Measurements from ENCODE around the gene CDH13. TPM values are rescaled to one million over a fixed set of nuclear protein-coding genes. Genes with fewer than 3 reads are reported as not detected.
A peak's percentile ranks its signal among the peaks of the same experiment; 100 is the strongest.

The CDH13 gene
- total and polyA plus RNA-seq, 12 donors, result 0.86 to 30.6 (median 2.4) TPM

DNA sequence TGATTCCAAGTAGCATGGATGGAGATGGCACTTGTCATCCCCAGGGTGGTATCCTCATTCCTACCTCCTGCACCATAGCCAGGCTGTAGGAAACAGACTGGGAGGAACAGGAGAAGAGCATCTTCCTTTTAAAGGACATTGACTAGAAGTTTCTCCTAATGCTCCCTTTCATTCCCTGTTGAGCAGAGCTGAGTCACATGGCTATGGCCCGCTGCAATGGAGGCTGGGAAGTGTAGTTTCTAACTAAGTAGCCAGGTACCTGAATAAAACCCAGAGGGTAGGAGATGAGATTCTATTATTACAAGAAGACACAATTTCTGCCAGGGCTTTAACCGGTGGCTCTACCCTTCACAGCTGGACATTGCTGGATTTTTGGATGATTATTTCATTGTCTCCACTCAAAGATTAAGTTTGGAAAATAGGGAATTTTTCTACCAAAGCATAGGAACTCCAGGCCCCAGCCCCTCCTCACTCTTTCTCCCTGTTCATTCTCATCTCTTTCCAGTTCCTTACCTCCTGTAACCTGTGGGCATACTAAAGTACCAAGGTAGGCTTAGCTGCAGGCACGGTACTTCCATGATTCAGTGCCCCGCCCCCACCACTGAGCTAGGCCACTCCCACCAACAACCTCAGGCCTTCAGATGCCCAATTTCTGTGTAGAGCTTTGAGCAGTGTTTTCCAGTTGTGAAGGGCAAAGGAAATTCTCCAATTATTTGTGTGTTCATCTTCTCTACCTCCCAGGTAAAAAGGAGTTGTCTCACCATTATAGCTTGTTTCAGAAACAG, 378.3 kb downstream of the CDH13 start:
- intact Hi-C loops (cut with DNase I), result no loop called here
- no peak overlapping the region for H3K27ac ChIP-seq
- peaks cover 0 to 11% of the 10 kb centered on the region in 2 donors for H3K4me1 ChIP-seq (replicated peaks in 1 of 2)
- no peaks in the 10 kb centered on the region for H3K36me3 ChIP-seq (replicated peaks in 1 of 2)
- H3K4me3 ChIP-seq, result no peak overlapping the region
- TF ChIP-seq POLR2A (IDR thresholded peaks at IDR 0.05) (no peak), CTCF (IDR thresholded peaks at IDR 0.05) (no peak)
- peak in 2 of 7 donors; percentile 21 to 23 for DNase-seq
- 68 to 83% (median 75%) methylated on average over 3 to 4 of the region's 4 CpGs for WGBS, 4 donors
- no peaks in the 10 kb centered on the region for H3K9me3 ChIP-seq (replicated peaks in 1 of 3)
- H3K27me3 ChIP-seq, result no peaks in the 10 kb centered on the region

DNA sequence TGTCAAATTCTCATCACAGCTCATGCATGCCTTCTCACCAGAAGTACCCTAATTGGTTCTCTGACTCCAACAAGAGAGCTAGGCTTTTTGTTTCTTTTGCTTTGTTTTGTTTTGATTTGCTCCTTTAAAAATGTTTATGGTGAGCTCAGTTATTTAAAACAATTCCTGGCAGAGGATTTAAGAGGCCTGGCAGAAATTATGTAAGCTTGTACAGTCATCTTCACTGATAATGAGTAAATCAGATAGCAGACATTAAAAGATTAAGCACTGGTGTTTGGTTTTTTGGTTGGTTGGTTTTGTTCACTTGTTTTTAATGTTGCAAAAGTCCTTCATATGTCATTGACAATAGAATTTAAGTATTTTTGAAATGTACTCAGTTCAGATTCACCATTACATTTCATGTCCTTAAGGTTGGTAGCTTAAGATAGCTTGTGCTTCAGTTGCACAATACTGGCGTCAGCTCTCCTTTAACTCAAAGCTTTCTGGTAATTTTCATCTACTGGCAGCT, 378.9 kb downstream of the CDH13 start:
- intact Hi-C loops (cut with DNase I), result no loop called here
- H3K36me3 ChIP-seq (replicated peaks in 1 of 2), result no peaks in the 10 kb centered on the region
- TF ChIP-seq POLR2A (IDR thresholded peaks at IDR 0.05) (no peak), CTCF (IDR thresholded peaks at IDR 0.05) (no peak)
- H3K9me3 ChIP-seq (replicated peaks in 1 of 3), result no peaks in the 10 kb centered on the region
- H3K4me3 ChIP-seq, result no peak overlapping the region
- no peaks in the 10 kb centered on the region for H3K27me3 ChIP-seq
- peak overlapping the region in 1 of 5 donors; percentile 13 for H3K27ac ChIP-seq
- H3K4me1 ChIP-seq (replicated peaks in 1 of 2), result peaks cover 0 to 11% of the 10 kb centered on the region in 2 donors
- DNase-seq, result peak in 1 of 7 donors; percentile 22
- WGBS, 4 donors, result 47 to 65% (median 53%) methylated on average over 1 of the region's 1 CpG

GRCh38 chr16:83010776-83011720, 384.3 kb downstream of the CDH13 start:
- H3K27me3 ChIP-seq, result no peaks in the 10 kb centered on the region
- intact Hi-C loops (cut with DNase I), result no loop called here
- H3K4me3 ChIP-seq, result no peak overlapping the region
- no peaks in the 10 kb centered on the region for H3K4me1 ChIP-seq (replicated peaks in 1 of 2)
- TF ChIP-seq CTCF (IDR thresholded peaks at IDR 0.05) (no peak), POLR2A (IDR thresholded peaks at IDR 0.05) (no peak)
- H3K27ac ChIP-seq, result no peak overlapping the region
- H3K36me3 ChIP-seq (replicated peaks in 1 of 2), result no peaks in the 10 kb centered on the region
- 74 to 86% (median 81%) methylated on average over 15 of the region's 15 CpGs for WGBS, 4 donors
- no peaks in the 10 kb centered on the region for H3K9me3 ChIP-seq (replicated peaks in 1 of 3)
- DNase-seq, result no peak

DNA sequence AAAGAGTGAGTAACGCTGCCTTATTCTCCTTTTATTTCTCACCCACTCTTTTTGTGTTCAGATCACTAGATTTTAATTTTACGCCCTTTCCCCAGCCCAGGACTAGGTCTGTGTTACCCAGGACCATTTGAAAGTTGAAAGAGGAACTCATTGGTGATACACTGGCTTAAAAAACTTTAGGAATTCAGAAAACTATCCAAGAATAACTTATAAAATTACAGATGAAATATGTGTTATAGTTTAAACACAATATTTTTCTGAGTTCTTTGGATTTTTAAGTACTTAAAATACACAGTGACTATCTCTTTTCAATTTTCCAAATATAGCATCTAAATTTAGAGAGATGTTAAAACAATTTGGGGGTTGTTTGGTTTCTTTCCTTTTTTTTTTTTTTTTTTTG, 385.2 kb downstream of the CDH13 start:
- intact Hi-C loops (cut with DNase I), result no loop called here
- H3K9me3 ChIP-seq (replicated peaks in 1 of 3), result no peaks in the 10 kb centered on the region
- 80 to 81% (median 80%) methylated on average over 2 of the region's 2 CpGs for WGBS, 4 donors
- H3K4me3 ChIP-seq, result no peak overlapping the region
- no peak for TF ChIP-seq POLR2A (IDR thresholded peaks at IDR 0.05)
- H3K4me1 ChIP-seq (replicated peaks in 1 of 2), result no peaks in the 10 kb centered on the region
- H3K27ac ChIP-seq, result no peak overlapping the region
- H3K27me3 ChIP-seq, result no peaks in the 10 kb centered on the region
- no peak for DNase-seq
- no peaks in the 10 kb centered on the region for H3K36me3 ChIP-seq (replicated peaks in 1 of 2)

Data from adrenal gland (tissue), 12 donors.